A673 (cell line): ENCODE measurements around the gene IQSEC2. TPM values are rescaled to one million over a fixed set of nuclear protein-coding genes. Genes with fewer than 3 reads are reported as not detected.
A peak's percentile ranks its signal among the peaks of the same experiment; 100 is the strongest.

Experiments
- BruUV-seq: library from RNA; stranded (reverse); fragments of 400-500 nt; replicated peaks from 2 replicates; lab custom pipeline; 2021; lab: Mats Ljungman, UMichigan
- CTCF ChIA-PET: fragments of 300-600 bp; sonication (Branson Sonifier 250); formaldehyde crosslinking; loops from one replicate; lab custom pipeline; 2022; ENCODE audit warnings: antibody characterized with exemption; lab: Charles Lee
- POLR2A ChIA-PET: fragments of 300-600 bp; sonication (Branson Sonifier 250); formaldehyde crosslinking; loops from one replicate; lab custom pipeline; 2022; ENCODE audit warnings: antibody characterized with exemption; ENCODE audit not compliant: low non-redundant PET; lab: Charles Lee
- DNase-seq: peaks from one replicate; pipeline ENCODE4 v3.0.0-alpha.2; 2015; ENCODE audit warnings: low spot score
- H3K27ac ChIP-seq: fragments of 200-600 bp; sonication (generic); 2 replicates; pipeline ENCODE4 v1.5.1; 2016; ENCODE audit warnings: mixed run types, low read depth, mild to moderate bottlenecking, mixed read lengths, antibody characterized with exemption, low read length; ENCODE audit not compliant: poor library complexity, severe bottlenecking
- H3K27me3 ChIP-seq: fragments of 200-600 bp; sonication (generic); replicated peaks from 2 replicates; pipeline ENCODE4 v1.6.1; 2017; ENCODE audit warnings: mixed run types, low read depth, mild to moderate bottlenecking, mixed read lengths, antibody characterized with exemption, low read length; ENCODE audit not compliant: insufficient read depth, poor library complexity
- H3K36me3 ChIP-seq: fragments of 200-600 bp; sonication (generic); 2 replicates; pipeline ENCODE4 v1.6.1; 2016; ENCODE audit warnings: mixed run types, mild to moderate bottlenecking, mixed read lengths, antibody characterized with exemption, low read length; ENCODE audit not compliant: insufficient read depth, poor library complexity, severe bottlenecking
- H3K4me1 ChIP-seq: fragments of 200-600 bp; sonication (generic); 2 replicates; pipeline ENCODE4 v1.6.1; 2017; ENCODE audit warnings: mixed run types, mild to moderate bottlenecking, mixed read lengths, antibody characterized with exemption, low read length; ENCODE audit not compliant: insufficient read depth, poor library complexity, severe bottlenecking
- H3K4me3 ChIP-seq: fragments of 200-600 bp; sonication (generic); 2 replicates; pipeline ENCODE4 v1.5.1; 2016; ENCODE audit warnings: low read depth, mixed run types, mild to moderate bottlenecking, mixed read lengths, low read length; ENCODE audit not compliant: poor library complexity, severe bottlenecking
- H3K9me3 ChIP-seq: fragments of 200-600 bp; sonication (generic); 2 replicates; pipeline ENCODE4 v1.6.1; 2016; ENCODE audit warnings: mixed run types, low read depth, mild to moderate bottlenecking, mixed read lengths, antibody characterized with exemption, low read length; ENCODE audit not compliant: poor library complexity, severe bottlenecking
- CTCF ChIP-seq: fragments of 300-800, 200-600 bp; sonication (generic); conservative IDR thresholded peaks from 2 replicates; pipeline ENCODE4 v1.5.1; 2017; ENCODE audit warnings: low read depth, mild to moderate bottlenecking, antibody characterized with exemption, low read length, moderate library complexity, mixed read lengths
- EZH2 ChIP-seq: fragments of 200-600 bp; sonication (generic); IDR thresholded peaks from 2 replicates; pipeline ENCODE4 v1.6.1; 2017; ENCODE audit warnings: borderline replicate concordance, low read depth, mild to moderate bottlenecking, mixed read lengths, antibody characterized with exemption, low read length; ENCODE audit not compliant: poor library complexity, severe bottlenecking
- intact Hi-C: fragments of 100-400 bp; cut with micrococcal nuclease; formaldehyde crosslinking; loops from one replicate; pipeline ENCODE4 v1.10.0; 2022; ENCODE audit not compliant: unreplicated experiment
- total RNA-seq: library from RNA; stranded (reverse); gene quantifications from 2 replicates; pipeline ENCODE4 v1.2.3, GENCODE V29; 2021

IQSEC2 gene
- total RNA-seq, 1 experiment from 2014 or later = 8.1 TPM

DNA sequence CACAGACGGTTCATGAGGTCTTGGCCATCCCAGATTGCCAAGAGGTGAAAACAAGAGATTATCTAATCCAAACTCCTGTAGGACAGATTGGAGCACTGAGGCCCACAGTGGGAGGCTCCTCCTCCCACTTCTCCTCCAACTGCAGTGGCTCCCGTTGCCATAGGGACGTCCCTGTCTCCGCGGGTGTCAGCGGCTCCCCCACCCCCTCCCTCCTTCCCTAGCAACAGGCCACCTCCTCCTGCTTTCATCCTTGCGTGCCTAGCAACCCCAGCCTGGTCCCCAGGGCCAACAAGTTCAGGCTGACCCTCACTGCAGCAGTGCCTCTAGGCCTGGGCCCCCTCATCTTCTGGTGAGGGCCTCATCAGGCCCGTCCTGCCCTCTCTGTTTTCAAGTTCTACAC lies 6.8 kb upstream of the IQSEC2 start:
- H3K9me3 ChIP-seq = no peaks in the 10 kb centered on the region
- TF ChIP-seq EZH2 (no peak), CTCF (no peak)
- intact Hi-C loops = no loop called here
- ChIA-PET POLR2A (no interaction called here), CTCF (interaction anchor here (1.0 kb wide), 1 partner anchor 29 kb away, joined by 5 read pairs; no protein-coding TSS in a partner anchor)
- no peaks in the 10 kb centered on the region for H3K36me3 ChIP-seq
- peak; percentile 51 for DNase-seq
- no peak overlapping the region for H3K27ac ChIP-seq
- BruUV-seq = no TSS peak
- H3K27me3 ChIP-seq = no peaks in the 10 kb centered on the region
- peaks cover 23% of the 10 kb centered on the region for H3K4me1 ChIP-seq
- H3K4me3 ChIP-seq = no peak overlapping the region

- peaks cover 24% of the 10 kb centered on the region for H3K4me1 ChIP-seq
- POLR2A ChIA-PET = no interaction called here
- H3K9me3 ChIP-seq = no peaks in the 10 kb centered on the region
- H3K36me3 ChIP-seq = no peaks in the 10 kb centered on the region
- no TSS peak for BruUV-seq
- H3K27me3 ChIP-seq = no peaks in the 10 kb centered on the region
- H3K4me3 ChIP-seq = no peak overlapping the region
- intact Hi-C loops = no loop called here
- DNase-seq = peak; percentile 85
- CTCF ChIA-PET = interaction anchor here (1.0 kb wide), 2 partner anchors 25 to 30 kb away, joined by 3 to 5 read pairs; no protein-coding TSS in a partner anchor
- no peak overlapping the region for H3K27ac ChIP-seq
- TF ChIP-seq EZH2 = no peak
- TF ChIP-seq CTCF = no peak
Measured at GRCh38 chrX:53287493-53288138, 6.2 kb upstream of the IQSEC2 start.

- Histone ChIP-seq H3K4me1 (peaks cover 38% of the 10 kb centered on the region), H3K27ac (no peak overlapping the region), H3K27me3 (no peaks in the 10 kb centered on the region), H3K9me3 (no peaks in the 10 kb centered on the region), H3K36me3 (no peaks in the 10 kb centered on the region), H3K4me3 (no peak overlapping the region)
- TF ChIP-seq EZH2 (no peak), CTCF (no peak)
- DNase-seq = no peak
- ChIA-PET POLR2A (no interaction called here), CTCF (no interaction called here)
- intact Hi-C loops = no loop called here
- BruUV-seq = no TSS peak
Measured at GRCh38 chrX:53286171-53286570, 4.8 kb upstream of the IQSEC2 start.
